ENCODE data around the gene EEPD1.
"Not testable (repeated sequence)": the region's sequence is repeated elsewhere in the genome, so short reads cannot be mapped to it uniquely, and the experiment has no call there.

EEPD1 gene

DNA sequence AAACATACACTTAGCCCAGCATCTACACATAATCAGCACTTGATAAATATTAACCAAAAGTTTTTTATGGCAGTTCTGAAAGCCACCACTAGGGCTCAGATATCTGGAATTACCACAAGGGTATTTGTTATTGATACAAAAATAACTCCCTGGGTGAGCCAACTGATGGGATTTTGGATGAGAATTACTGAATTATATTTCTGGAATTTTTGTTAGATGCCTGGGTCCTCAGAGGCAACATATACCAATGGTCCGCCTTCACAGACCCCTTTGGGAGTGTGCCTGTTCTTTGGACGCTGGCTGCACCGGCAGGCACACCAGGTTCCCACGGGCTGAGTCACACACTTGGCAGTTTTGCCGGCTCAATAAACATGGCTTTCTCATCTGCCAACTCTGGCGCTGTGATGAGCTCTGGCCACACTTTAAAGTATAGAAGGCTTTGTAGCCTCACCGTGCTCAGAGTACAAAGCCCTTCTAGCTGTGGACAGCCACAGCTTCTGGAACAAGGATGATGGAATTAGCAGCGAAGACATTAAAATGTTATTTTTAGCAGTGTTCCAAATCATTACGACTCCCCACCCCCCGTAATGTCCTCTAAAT lies 24.5 kb upstream of the EEPD1 start:
- no peak for DNase-seq (ENCODE audit: extremely low read depth in 1 of 2, low read depth in 1 of 2)

DNA sequence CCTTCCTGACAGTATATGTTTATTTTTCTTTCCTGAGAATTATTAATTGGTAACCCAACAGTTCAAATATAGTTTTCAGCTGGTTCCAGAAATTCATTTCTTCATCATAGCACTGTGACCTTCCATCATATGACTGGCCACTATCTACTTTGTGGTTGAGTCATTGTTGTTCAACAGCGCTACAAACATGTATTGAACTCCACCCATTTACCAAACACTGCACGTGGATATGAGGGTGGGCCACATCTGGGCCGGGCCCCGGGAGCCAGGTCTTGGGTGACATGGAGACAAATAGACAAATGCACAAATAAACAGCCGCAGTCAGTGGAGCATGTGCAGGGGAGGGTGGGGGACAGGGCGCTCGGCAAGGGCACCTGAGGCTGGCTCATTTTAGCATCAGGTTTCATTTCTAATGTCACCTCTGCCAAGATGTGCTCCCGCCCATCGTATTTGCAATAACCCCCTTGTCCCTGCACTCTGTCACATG lies 24.0 kb upstream of the EEPD1 start:
- no peak for DNase-seq (ENCODE audit: extremely low read depth in 1 of 2, low read depth in 1 of 2)

DNA sequence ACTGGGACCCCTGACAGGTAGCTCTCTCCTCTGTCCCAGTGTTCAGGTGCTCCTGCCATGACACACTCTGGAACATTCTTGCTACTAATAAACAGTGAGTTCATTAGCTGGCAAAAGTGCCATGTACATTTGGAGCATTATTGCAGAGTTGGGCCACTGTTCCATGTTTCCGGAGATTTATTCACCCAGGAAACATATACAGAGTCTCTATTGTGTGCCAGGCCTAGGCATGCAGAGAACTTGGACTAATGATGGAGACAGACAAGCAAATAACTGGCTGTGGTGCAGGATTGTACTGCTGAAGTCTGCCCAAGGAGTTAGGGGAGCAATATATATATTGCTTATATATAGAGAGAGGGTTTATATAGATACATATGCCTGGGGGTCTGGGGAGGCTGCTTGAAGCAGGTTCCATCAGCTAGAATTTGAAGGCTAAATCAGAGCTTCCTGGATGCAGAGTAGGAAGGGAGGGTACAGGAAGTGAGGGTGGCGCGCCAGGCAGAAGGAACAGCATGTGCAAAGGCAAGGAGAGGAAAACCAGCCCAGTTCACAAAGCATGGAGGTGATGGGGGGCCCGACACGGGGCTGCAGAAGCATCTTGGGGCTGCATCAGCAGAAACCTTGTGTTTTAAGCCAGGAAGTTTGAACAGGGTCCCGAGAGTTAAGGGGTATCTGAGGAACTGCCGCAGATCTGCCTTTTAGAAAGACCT lies 22.7 kb upstream of the EEPD1 start:
- no peak for DNase-seq (ENCODE audit: extremely low read depth in 1 of 2, low read depth in 1 of 2)

DNA sequence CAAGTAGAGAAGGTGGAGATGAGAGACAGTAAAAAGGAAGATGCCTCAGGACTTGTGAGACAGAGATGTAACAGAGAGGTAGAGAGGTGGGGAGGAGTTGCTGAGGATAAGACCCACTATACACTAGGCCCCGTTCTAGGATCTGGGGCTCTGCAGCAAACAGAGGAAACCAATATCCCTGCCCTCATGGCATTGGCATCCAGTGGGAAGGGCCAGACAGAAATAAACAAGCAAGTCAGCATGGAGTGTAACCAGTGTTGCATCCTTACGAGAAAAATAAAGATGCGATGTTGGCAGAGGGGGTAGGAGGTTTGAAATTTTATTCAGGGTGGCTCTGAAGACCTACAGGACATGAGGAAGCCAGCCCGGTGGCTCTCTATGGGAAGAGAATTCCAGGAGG lies 22.0 kb upstream of the EEPD1 start:
- no peak for DNase-seq (ENCODE audit: extremely low read depth in 1 of 2, low read depth in 1 of 2)

DNA sequence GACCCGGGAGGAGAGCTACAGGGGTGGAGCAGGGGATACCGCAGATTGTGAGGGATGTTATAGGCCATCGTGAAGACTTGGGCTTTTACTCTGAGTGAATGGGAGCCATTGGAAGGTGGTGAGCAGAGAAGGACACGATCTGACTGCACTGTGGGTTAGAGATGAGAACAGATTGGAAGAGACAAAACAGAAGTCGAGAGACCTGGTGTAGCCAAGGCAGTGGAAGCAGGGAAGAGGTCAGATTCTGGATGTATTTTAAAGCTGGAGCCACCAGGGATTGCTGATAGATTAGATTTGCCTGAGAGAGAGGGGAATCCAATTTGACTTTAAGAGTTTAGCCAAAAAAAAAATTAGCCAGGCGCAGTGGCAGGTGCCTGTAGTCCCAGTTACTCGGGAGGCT lies 21.6 kb upstream of the EEPD1 start:
- no peak for DNase-seq (ENCODE audit: extremely low read depth in 1 of 2, low read depth in 1 of 2)

DNA sequence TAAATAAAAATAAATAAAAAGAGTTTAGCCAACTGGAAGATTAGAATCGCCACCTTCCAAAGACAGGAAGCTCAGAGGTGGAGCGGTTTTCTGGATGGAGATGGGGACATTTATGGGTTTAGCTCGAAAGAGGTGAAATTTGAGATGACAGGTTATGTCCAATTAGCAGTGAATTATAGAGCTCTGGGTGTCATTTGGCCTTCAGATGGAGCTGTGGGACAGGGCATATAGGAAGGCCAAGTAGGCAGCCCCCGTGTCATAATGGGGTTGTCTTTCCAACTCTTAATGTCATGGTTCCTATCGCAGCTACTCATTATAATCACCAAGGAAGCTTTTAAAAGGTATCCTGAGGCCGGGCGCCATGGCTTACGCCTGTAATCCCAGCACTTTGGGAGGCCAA lies 21.0 kb upstream of the EEPD1 start:
- DNase-seq (ENCODE audit: extremely low read depth in 1 of 2, low read depth in 1 of 2) = no peak

DNA sequence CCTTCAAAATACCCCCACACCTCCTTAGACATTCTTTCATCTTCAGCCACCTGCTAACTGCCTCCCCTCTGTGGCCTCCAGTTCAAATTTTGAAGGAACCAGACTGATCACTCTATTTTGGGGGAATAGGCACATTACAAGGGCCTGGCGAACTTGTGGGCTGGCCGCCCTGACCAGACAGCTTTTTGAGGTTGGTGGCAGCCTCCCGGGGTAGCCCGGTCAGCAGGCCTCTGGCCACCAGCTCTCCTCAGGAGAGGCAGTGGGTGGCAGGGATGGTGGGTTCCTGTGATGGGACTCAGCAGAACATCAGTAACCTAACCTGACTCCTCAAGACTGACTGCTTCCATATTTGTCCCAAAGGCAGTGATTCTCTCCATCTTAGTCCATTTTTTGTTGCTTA lies 17.4 kb upstream of the EEPD1 start:
- no peak for DNase-seq (ENCODE audit: extremely low read depth in 1 of 2, low read depth in 1 of 2)

DNA sequence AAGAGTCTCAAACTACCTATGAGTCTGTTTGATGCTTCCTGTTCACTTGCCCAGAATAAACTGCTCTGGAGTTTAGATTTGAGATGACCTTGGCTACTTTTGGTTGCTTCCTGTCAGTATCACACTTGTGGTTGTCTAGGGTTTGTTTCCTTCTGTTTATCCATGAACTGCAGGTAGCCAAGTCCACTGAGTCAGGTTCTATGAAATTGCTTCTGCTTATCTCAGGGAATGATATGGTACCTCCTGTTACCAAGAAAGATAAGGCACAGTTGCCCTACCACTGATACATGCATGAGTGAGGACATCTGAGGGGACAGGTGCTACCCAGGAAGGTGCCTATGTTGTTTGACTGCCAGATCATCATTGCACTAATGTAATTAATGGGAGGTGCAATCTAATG lies 15.8 kb upstream of the EEPD1 start:
- no peak for DNase-seq (ENCODE audit: extremely low read depth in 1 of 2, low read depth in 1 of 2)

DNA sequence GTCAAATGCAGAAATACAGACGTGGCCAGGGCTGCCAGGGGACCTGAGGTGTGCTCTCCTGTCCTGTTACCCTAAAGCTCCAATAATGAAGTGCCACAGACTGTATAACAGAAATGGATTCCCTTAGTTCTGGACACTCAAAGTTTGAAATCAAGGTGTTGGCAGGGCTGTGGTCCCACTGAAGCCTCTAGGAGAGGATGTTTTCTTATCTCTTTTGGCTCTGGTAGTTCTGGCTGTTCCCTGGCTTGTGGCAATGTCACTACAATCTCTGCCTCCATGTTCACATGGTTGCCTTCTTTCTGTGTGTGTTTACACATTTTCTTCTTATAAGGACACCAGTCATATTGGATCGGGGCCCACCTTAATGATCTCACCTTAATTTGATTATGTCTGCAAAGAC lies 15.3 kb upstream of the EEPD1 start:
- no peak for DNase-seq (ENCODE audit: extremely low read depth in 1 of 2, low read depth in 1 of 2)

DNA sequence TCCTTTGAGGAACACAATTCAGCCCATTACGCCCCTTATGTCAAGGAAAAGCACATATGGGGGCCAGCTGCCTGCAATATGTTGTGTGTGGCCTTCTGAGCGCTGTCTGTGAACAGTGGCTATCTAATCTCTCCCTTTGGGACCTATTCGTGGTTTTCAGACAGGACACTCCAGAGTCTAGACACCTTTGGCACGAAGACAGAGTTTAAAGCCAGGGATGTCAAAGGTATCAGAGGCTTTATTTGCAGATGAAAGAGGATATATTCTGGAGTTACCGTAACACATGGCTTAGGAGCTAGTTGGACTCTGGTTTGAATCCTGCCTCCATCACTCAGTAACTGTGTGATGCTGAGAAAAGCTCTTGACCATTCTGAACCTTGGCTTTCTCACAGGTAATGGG lies 14.8 kb upstream of the EEPD1 start:
- no peak for DNase-seq (ENCODE audit: extremely low read depth in 1 of 2, low read depth in 1 of 2)

DNA sequence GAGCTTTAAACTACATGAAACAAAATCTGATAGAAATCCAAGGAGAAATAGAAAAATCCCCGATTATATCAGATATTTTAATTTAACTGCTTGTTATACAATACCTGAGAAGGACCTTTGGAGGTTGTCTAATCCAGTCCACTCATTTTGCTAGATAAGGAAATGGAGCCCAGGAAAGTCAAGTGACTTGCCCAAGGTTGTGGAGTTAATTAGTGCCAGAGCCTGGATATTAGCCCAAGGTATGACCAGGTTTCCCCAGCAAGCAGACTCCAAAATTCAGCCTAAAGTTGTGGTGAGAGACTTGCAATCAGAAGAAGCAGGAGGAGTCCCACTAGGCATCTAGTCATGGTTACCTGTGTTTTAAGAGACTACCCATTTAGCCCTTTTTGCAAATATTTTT lies 11.7 kb upstream of the EEPD1 start:
- no peak for DNase-seq (ENCODE audit: extremely low read depth in 1 of 2, low read depth in 1 of 2)

DNA sequence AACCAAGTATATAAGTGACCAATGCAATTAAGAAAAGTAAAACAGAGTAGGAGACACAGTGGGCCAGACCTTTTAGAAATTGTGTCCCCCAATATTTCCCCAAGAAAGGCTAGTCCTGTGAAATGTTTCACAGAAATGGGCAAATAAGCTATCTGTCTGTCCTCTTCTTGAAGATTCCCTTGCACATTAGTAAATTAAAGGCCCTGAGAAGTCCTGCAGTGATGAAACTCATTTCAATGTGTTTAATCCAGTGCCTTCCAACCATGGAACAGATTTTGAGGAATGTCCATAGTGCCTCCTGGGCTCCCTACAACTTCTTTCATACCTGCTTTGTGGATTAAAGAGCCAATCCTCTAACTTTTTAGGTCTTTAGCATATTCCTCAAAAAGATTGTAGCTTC lies 11.2 kb upstream of the EEPD1 start:
- DNase-seq (ENCODE audit: extremely low read depth in 1 of 2, low read depth in 1 of 2) = no peak

DNA sequence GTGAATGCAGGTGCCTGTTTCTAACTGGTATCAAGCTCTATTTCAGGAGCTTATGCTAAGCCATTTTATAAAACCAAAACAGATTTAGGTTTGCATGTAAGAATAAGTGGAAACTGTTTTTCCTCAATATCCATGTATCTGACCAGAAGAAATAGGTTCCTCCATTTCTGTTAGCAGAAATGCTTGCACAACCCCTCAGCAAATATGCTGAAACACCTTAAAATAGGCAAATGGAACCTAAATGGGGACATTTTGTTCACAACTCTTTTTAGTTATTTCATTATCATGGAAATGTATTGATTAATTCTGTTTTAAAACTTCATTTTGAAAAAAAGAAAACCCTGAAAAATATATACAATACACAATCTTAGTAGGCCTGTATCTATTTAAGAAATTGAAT lies 8.9 kb upstream of the EEPD1 start:
- DNase-seq (ENCODE audit: extremely low read depth in 1 of 2, low read depth in 1 of 2) = no peak

DNA sequence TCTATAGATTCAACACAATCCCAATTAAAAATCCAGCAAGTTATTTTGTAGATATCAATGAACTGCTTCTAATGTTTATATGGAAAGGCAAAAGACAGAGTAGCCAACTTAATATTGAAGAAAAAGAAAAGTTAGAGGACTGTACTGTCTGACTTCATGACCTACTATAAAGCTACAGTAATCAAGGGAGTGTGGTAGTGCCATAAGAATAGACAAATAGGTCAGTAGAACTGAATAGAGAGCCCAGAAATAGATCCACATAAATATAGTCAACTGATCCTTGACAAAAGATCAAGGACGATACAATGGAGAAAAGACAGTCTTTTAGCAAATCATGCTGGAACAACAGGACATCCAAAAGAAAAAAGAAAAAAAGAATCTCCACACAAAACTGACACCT lies 7.4 kb upstream of the EEPD1 start:
- no peak for DNase-seq (ENCODE audit: extremely low read depth in 1 of 2, low read depth in 1 of 2)

DNA sequence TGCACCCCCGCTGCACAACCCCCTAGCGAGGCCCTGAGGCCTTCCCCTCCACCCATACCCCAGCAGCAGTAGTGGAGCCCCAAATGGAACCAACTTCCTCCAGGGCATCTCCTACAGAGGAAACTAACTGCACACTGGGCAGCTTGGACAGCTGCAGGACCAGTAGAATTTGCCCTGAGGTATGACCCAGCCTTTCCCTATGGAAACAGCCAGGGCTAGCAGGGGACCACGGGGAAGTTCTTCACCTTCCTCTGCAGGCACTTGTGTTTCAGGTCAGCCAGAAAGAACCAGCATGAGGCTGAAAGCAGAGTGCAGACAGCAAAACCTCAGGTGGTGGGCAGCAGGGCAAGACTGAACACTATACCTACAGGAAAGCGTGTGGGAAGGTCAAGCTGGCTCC lies 5.7 kb upstream of the EEPD1 start:
- no peak for DNase-seq (ENCODE audit: extremely low read depth in 1 of 2, low read depth in 1 of 2)

DNA sequence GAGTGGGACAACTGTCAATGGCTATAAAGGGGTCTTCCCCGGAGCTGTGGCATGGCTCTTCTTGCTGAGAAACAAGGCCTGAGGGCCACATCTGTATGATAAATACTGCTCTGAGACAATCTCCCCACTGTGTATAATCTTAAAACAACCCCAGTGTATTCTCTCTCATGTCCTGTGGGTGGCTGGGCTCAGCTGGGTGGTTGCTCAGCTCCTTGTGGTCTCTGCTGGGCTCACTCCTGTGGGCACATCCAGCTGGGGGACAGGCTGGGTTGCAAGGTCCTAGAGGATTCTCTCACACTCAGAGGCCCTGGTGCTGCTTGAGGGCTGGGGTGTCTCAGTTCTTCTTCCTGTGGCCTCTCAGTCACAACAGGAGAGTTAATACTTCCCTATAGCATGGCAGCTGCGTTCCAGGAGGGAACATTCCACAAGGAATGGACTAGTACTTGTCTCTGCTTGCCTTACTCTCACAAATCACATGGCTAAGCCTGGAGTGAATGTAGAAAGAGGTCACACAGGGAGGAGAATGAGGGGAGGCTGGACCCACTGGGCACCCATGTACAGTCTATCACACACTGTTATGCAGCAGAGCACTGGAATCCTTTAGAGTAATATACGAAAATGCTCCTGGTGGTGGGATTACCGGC lies 4.5 kb upstream of the EEPD1 start:
- DNase-seq (ENCODE audit: extremely low read depth in 1 of 2, low read depth in 1 of 2) = no peak

DNA sequence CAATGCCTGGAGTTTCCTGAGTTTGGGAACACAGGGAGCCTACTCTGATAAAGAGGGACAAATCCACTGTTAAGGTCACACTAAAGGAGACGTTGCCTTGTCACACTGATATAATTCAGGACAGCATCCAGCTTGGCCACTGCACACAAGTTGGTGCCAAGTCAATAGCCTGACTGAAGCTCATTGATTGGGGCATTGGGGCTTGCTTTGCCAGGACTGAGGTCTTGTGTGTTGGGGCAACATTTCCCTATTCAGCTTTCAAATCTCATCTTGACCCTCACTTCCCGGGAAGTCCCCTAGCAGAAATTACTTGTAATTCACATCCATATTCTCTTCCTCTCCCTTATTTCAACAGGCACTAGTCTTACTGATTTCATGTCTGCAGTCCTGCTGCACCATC lies 3.8 kb upstream of the EEPD1 start:
- DNase-seq (ENCODE audit: extremely low read depth in 1 of 2, low read depth in 1 of 2) = not testable (repeated sequence)

DNA sequence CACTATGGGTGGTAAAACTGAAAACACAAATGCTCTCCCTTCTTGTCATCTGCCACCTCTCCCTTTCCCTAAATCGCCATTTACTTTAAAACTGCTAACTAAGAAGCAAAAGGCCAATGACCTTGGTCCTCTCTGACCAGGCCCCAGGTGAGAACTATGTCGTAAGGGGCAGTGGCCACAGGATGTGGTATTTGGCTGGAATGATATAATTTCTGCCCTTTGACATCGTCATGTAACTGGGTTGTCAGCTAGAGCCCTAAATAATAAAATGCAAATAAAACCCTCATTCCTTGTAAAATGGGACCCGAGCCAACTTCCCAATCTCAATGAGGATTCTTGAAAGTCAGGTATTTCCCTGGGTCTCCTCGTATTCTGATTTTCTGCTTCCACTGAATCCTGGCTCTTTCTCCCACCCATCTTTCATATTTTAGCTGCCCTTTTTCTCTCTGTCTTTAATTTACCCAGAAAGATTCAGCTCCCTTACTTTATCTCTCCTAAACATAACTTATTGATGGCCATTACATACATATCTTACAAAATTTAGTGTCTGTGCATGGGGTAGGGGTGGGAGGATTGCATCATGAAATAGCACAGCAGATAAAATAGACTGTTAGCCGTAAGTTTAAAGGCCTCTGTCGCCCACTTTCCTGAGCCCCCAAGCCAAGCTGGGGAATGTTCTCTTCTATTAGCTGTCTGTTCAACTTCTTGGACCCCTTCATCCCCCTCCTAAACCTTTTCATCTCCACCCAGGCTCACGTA lies 3.2 kb upstream of the EEPD1 start:
- DNase-seq (ENCODE audit: extremely low read depth in 1 of 2, low read depth in 1 of 2) = no peak

DNA sequence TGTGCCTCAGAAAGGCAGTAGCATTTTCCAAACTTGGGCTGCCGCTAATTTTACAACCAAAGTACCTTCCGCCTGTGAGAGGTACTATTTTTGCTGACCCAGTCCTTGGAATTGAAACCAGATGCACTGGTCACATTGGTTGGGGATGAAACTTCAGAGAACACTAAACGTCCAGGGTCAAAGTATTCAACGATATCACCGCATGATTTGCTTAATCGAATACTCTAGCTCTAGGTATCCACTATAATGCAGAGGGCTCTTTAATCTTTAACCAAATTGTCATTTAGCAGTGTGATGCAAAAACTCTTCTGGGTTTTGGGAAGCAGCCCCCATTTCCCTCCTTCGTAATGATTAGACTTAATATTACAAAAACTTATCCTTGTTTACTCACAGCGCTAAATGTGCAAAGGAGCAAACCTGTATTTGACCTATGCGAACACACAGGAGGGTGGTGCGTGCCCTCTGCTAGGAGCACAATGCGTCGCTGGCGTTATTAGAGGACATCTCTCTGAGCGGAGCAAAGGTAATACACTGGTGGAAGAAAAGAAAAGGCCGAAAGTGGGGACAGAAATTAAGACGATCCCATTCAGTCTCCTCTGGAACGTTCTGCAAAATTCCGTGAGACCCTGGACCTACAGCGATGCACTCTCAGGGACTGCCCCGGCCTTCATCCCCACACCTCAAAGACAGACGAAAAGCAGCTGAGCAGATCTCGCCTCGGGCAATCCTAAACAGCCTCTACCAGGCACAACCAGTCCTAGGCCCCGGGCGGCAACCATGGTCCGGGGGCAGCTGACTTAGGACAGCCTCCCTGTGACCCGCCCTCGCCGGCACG lies 916 bp upstream of the EEPD1 start:
- DNase-seq (ENCODE audit: extremely low read depth in 1 of 2, low read depth in 1 of 2) = no peak

DNA sequence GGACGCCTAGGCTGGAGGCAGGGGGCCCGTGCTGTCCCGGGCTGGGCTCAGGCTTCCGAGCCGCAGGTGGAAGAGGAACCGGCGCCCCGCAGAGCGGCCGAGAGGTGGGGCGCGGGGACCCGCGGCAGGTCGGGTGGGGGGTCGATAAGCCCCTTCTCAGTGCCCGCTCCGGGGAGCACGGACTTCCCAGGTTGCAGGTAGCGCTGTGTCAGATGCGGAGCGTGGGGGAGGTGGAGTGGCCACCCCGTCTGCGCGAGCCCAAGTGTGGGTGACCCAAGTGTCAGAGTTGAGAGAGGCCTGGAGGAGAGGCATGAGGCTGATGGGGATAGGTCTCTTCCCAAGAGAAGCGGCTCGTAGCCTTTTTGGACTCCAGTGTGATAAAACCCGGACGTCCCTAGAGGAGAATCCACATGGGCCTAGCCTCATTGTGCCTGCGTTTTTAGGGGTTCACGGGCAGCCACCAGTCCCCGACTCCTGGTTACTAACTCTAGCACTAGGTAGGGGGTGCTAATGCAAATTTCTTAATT lies 580 bp downstream of the EEPD1 start:
- no peak for DNase-seq (ENCODE audit: extremely low read depth in 1 of 2, low read depth in 1 of 2)
